ENCODE results near the gene TTC13. TPM values are rescaled to one million over a fixed set of nuclear protein-coding genes. Genes with fewer than 3 reads are reported as not detected.

The TTC13 gene
- total and polyA plus RNA-seq, 12 donors: 4.3 to 9.5 (median 7.3) TPM

- no peak overlapping the region for H3K27ac ChIP-seq
- H3K4me1 ChIP-seq: peaks cover 0 to 12% (median 0%) of the 10 kb centered on the region in 9 donors
- WGBS, 2 donors: 89 to 98% methylated on average over 2 of the region's 2 CpGs
- ATAC-seq (no peak), DNase-seq (no peak)
- no peaks in the 10 kb centered on the region for H3K27me3 ChIP-seq
- H3K36me3 ChIP-seq: no peaks in the 10 kb centered on the region
- H3K9me3 ChIP-seq: no peaks in the 10 kb centered on the region
- no peak overlapping the region for H3K4me3 ChIP-seq
- TF ChIP-seq, protein P1, sequence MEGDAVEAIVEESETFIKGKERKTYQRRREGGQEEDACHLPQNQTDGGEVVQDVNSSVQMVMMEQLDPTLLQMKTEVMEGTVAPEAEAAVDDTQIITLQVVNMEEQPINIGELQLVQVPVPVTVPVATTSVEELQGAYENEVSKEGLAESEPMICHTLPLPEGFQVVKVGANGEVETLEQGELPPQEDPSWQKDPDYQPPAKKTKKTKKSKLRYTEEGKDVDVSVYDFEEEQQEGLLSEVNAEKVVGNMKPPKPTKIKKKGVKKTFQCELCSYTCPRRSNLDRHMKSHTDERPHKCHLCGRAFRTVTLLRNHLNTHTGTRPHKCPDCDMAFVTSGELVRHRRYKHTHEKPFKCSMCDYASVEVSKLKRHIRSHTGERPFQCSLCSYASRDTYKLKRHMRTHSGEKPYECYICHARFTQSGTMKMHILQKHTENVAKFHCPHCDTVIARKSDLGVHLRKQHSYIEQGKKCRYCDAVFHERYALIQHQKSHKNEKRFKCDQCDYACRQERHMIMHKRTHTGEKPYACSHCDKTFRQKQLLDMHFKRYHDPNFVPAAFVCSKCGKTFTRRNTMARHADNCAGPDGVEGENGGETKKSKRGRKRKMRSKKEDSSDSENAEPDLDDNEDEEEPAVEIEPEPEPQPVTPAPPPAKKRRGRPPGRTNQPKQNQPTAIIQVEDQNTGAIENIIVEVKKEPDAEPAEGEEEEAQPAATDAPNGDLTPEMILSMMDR (IDR thresholded peaks at IDR 0.05): no peak
- intact Hi-C loops (cut with DNase I): no loop called here
Measured at GRCh38 chr1:230895452-230895851, 83.2 kb downstream of the TTC13 start.

DNA sequence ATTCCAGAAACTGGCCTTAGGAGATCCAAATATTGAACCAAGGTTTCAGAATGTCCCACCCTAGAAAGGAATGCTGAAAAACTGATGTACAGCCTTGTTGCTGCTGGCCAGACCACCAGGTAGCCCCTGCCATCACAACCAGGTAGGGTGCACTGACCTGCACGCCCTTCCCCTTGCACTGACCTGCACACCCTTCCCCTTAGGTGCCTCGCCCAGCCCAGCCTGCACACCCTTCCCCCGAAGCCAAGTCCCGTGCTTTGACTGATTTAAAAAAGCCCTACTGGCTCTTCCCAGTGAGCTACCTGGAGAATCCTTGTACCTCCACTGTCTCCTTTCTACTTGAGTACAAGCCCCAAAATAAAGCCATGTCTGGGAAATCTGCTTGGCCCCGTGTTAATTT lies 84.0 kb downstream of the TTC13 start:
- Histone ChIP-seq H3K27ac (no peak overlapping the region), H3K4me1 (peaks cover 0 to 7% (median 0%) of the 10 kb centered on the region in 9 donors), H3K9me3 (no peaks in the 10 kb centered on the region), H3K36me3 (no peaks in the 10 kb centered on the region), H3K4me3 (no peak overlapping the region), H3K27me3 (no peaks in the 10 kb centered on the region)
- DNase-seq (no peak), ATAC-seq (no peak)
- intact Hi-C loops (cut with DNase I): no loop called here
- 88 to 90% methylated on average over 5 of the region's 5 CpGs for WGBS, 2 donors
- TF ChIP-seq, protein P1 (IDR thresholded peaks at IDR 0.05): no peak

- intact Hi-C loops (cut with DNase I): no loop called here
- 90 to 94% methylated on average over 6 of the region's 6 CpGs for WGBS, 2 donors
- H3K9me3 ChIP-seq: no peaks in the 10 kb centered on the region
- no peak overlapping the region for H3K27ac ChIP-seq
- no peaks in the 10 kb centered on the region for H3K27me3 ChIP-seq
- TF ChIP-seq, protein P1 (IDR thresholded peaks at IDR 0.05): no peak
- H3K4me3 ChIP-seq: no peak overlapping the region
- ATAC-seq (no peak), DNase-seq (no peak)
- H3K4me1 ChIP-seq: peaks cover 0 to 6% (median 0%) of the 10 kb centered on the region in 9 donors
- H3K36me3 ChIP-seq: no peaks in the 10 kb centered on the region
Measured at GRCh38 chr1:230894032-230894431, 84.6 kb downstream of the TTC13 start.

GRCh38 chr1:230892018-230892491 lies 86.6 kb downstream of the TTC13 start:
- WGBS, 2 donors: 89 to 91% methylated on average over 6 of the region's 6 CpGs
- Histone ChIP-seq H3K4me3 (no peak overlapping the region), H3K27me3 (no peaks in the 10 kb centered on the region), H3K27ac (no peak overlapping the region), H3K9me3 (no peaks in the 10 kb centered on the region), H3K4me1 (no peaks in the 10 kb centered on the region), H3K36me3 (no peaks in the 10 kb centered on the region)
- DNase-seq (no peak), ATAC-seq (no peak)
- intact Hi-C loops (cut with DNase I): no loop called here
- TF ChIP-seq, protein P1 (IDR thresholded peaks at IDR 0.05): no peak

Measured in heart right ventricle (tissue), 16 donors.